ENCODE data around the gene CTXN1. TPM values are rescaled to one million over a fixed set of nuclear protein-coding genes. Genes with fewer than 3 reads are reported as not detected.
"Not testable (repeated sequence)": the region's sequence is repeated elsewhere in the genome, so short reads cannot be mapped to it uniquely, and the experiment has no call there.

The CTXN1 gene
- total RNA-seq, 1 experiment from 2014 or later, result 71.7 TPM

GRCh38 chr19:7894612-7895309 lies 31.2 kb downstream of the CTXN1 start:
- no peaks in the 10 kb centered on the region for H3K9me3 ChIP-seq (ENCODE audit: low read depth, low read length, poor library complexity, severe bottlenecking)
- no peak for DNase-seq (ENCODE audit: low spot score)
- CTCF ChIA-PET, result no interaction called here
- H3K27ac ChIP-seq (ENCODE audit: low read depth, low read length, poor library complexity, severe bottlenecking), result no peak overlapping the region
- POLR2A ChIA-PET (ENCODE audit: low non-redundant PET), result no interaction called here
- H3K27me3 ChIP-seq (replicated peaks; ENCODE audit: insufficient read depth, low read depth, low read length, poor library complexity), result no peaks in the 10 kb centered on the region
- no peak overlapping the region for H3K4me3 ChIP-seq (ENCODE audit: low read depth, low read length, poor library complexity, severe bottlenecking)
- no peaks in the 10 kb centered on the region for H3K4me1 ChIP-seq (ENCODE audit: insufficient read depth, low read length, poor library complexity, severe bottlenecking)
- TF ChIP-seq EZH2 (IDR thresholded peaks at IDR 0.05; ENCODE audit: borderline replicate concordance, low read depth, low read length, poor library complexity, severe bottlenecking), result no peak
- TF ChIP-seq CTCF (conservative IDR thresholded peaks at IDR 0.05; ENCODE audit: low read depth, low read length), result no peak
- intact Hi-C loops (cut with micrococcal nuclease; ENCODE audit: unreplicated experiment), result no loop called here
- BruUV-seq (replicated peaks), result no TSS peak
- no peaks in the 10 kb centered on the region for H3K36me3 ChIP-seq (ENCODE audit: insufficient read depth, low read length, poor library complexity, severe bottlenecking)

GRCh38 chr19:7893362-7894101 lies 32.4 kb downstream of the CTXN1 start:
- H3K4me3 ChIP-seq (ENCODE audit: low read depth, low read length, poor library complexity, severe bottlenecking); H3K27ac ChIP-seq (ENCODE audit: low read depth, low read length, poor library complexity, severe bottlenecking); H3K36me3 ChIP-seq (ENCODE audit: insufficient read depth, low read length, poor library complexity, severe bottlenecking); H3K9me3 ChIP-seq (ENCODE audit: low read depth, low read length, poor library complexity, severe bottlenecking); BruUV-seq (replicated peaks); CTCF ChIA-PET; H3K27me3 ChIP-seq (replicated peaks; ENCODE audit: insufficient read depth, low read depth, low read length, poor library complexity); H3K4me1 ChIP-seq (ENCODE audit: insufficient read depth, low read length, poor library complexity, severe bottlenecking); POLR2A ChIA-PET (ENCODE audit: low non-redundant PET); DNase-seq (ENCODE audit: low spot score); intact Hi-C loops (cut with micrococcal nuclease; ENCODE audit: unreplicated experiment): not testable (repeated sequence)

GRCh38 chr19:7888826-7889217 lies 37.1 kb downstream of the CTXN1 start:
- Histone ChIP-seq H3K4me1 (ENCODE audit: insufficient read depth, low read length, poor library complexity, severe bottlenecking) (no peaks in the 10 kb centered on the region), H3K36me3 (ENCODE audit: insufficient read depth, low read length, poor library complexity, severe bottlenecking) (no peaks in the 10 kb centered on the region), H3K27ac (ENCODE audit: low read depth, low read length, poor library complexity, severe bottlenecking) (no peak overlapping the region), H3K27me3 (replicated peaks; ENCODE audit: insufficient read depth, low read depth, low read length, poor library complexity) (no peaks in the 10 kb centered on the region), H3K9me3 (ENCODE audit: low read depth, low read length, poor library complexity, severe bottlenecking) (no peaks in the 10 kb centered on the region), H3K4me3 (ENCODE audit: low read depth, low read length, poor library complexity, severe bottlenecking) (peak overlapping the region; percentile 48)
- POLR2A ChIA-PET (ENCODE audit: low non-redundant PET), result no interaction called here
- TF ChIP-seq CTCF (conservative IDR thresholded peaks at IDR 0.05; ENCODE audit: low read depth, low read length) (no peak), EZH2 (IDR thresholded peaks at IDR 0.05; ENCODE audit: borderline replicate concordance, low read depth, low read length, poor library complexity, severe bottlenecking) (no peak)
- no TSS peak for BruUV-seq (replicated peaks)
- CTCF ChIA-PET, result no interaction called here
- intact Hi-C loops (cut with micrococcal nuclease; ENCODE audit: unreplicated experiment), result no loop called here
- DNase-seq (ENCODE audit: low spot score), result no peak
